GM12892 (cell line): ENCODE results near the gene KIF16B.

Experiments
- POLR2A ChIP-seq: IDR thresholded peaks from 2 replicates; pipeline ENCODE4 v1.6.1; 2011; ENCODE audit warnings: low read depth, low read length, control low read depth
- POLR2AphosphoS5 ChIP-seq: IDR thresholded peaks from 2 replicates; pipeline ENCODE4 v1.6.1; 2011; ENCODE audit warnings: low read depth, low read length, control low read depth
- TAF1 ChIP-seq: IDR thresholded peaks from 2 replicates; pipeline ENCODE4 v1.6.1; 2011; ENCODE audit warnings: low read depth, mild to moderate bottlenecking, control low read depth, low read length, borderline replicate concordance

- no peak for TF ChIP-seq POLR2AphosphoS5
- TF ChIP-seq POLR2A: no peak
- TF ChIP-seq TAF1: no peak
Measured at GRCh38 chr20:16258766-16259165, 314.5 kb downstream of the KIF16B start.
